Eye (tissue), 1 donor: ENCODE measurements around the gene TMEM132E.
"Not testable (repeated sequence)": the region's sequence is repeated elsewhere in the genome, so short reads cannot be mapped to it uniquely, and the experiment has no call there.

ENCODE experiments used
- DNase-seq: peaks from one replicate; pipeline ENCODE4 v3.0.0-alpha.2; 2015

Gene TMEM132E, protein sequence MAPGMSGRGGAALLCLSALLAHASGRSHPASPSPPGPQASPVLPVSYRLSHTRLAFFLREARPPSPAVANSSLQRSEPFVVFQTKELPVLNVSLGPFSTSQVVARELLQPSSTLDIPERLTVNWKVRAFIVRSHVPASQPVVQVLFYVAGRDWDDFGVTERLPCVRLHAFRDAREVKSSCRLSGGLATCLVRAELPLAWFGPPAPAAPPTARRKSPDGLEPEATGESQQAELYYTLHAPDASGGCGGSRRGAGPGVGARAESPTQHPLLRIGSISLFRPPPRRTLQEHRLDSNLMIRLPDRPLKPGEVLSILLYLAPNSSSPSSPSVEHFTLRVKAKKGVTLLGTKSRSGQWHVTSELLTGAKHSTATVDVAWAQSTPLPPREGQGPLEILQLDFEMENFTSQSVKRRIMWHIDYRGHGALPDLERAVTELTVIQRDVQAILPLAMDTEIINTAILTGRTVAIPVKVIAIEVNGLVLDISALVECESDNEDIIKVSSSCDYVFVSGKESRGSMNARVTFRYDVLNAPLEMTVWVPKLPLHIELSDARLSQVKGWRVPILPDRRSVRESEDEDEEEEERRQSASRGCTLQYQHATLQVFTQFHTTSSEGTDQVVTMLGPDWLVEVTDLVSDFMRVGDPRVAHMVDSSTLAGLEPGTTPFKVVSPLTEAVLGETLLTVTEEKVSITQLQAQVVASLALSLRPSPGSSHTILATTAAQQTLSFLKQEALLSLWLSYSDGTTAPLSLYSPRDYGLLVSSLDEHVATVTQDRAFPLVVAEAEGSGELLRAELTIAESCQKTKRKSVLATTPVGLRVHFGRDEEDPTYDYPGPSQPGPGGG (N-terminal part only)

DNA sequence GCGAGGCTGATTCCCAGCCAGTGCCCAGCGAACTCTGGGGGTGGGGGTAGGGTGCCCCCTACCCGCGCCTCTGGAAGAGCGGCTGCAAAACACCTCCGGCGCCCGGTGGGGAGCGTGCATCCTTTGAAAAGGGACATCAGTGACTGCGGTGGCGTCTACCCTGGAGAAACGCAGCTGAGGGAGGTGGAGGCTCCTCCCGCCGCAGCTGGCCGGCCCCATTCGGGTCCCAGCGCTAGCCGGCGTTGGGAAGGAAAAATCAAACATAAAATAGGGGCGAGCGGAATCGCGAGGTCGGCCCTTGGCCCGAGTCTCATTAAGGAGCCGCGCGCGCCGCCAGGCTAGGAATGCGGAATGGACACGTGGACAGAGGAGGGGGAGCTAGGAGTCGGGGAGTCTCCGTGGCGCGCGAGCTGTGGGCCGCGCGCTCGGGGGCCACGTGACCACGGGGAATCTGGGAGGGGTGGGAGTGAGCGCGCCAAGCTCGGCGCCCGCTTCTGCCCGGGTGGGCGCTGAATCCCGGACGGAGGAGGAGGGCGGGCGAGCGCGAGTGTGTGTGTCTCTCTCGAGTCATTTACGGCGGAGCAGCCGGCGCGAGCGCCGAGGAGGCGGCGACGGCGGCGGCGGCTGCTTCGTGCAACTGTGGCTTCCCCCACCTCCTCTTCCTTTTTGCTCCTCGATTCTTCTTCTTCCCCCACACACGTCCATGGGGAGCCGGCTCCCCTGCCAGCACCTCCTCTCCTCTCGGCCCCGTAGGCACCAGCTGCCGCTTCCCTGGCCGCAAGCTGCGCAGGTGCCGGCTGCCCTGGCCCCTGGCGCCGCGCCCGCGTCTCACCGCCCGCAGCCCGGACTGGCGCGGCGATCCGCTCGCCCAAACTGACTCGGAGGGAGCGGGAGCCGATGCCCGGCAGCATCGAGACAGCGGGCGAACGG is at the start of gene TMEM132E:
Gene TMEM132E (plus strand): TSS at position 566 of the 930 bp plus-strand sequence. CDS start 1,495 bp downstream, outside the sequence.
- peak; percentile 94 for DNase-seq

DNA sequence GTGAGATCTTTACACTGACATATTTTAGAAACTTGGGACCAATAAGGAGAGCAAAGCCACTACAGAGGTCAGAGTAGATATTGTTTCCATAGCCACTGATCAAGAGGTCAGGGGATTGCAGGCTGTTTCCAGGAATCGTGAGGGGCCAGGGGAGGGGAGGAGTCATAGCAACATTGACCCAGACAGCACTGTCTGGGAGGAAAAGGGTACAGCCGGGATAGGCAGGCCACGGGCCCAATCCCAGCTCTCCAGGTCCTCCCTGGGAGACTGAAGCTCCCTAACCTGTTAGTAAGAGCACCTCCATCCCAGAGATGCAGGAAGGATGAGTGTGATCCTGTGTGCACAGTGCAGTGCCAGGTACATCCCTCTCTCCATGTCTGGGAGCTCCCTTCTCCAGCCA is 48.5 kb upstream of the TMEM132E start:
- DNase-seq = peak; percentile 41

DNA sequence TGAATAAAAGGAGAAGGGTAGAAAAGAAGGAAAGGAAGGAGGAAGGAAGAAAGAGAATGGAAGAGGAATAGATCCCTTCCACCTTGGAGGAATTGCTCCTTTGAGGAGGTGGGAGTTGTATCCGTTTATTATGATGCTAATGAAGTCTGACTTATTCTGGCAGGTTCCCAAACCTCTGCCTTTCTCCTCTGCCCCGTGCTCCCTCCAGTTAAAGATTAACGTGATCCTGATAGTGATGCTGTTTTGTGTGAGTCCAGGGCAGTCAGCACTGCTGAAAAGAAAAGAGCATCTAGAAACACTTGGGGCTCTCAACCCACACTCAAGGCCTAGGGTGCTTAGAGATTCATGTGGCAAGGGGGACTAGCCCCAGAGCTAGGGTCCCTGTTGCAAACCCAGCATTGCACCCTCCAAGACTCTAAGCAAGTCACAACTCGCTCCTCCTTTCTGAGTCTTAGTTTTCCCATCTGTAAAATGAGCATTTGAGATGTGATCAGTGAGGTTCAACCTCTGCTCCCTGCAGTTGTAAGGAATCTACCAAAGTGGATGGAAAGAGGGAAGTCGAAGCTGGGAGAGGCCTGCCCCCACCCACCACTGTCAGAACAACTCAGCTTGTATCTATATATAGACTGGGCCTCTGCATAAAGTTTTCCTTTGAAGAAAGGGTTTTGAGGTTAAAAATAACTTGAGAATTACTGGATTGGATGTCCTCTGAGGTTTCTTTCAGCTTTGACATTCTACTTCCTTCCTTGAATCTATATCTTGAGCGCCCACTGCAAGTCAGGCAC is 46.9 kb upstream of the TMEM132E start:
- DNase-seq = no peak

DNA sequence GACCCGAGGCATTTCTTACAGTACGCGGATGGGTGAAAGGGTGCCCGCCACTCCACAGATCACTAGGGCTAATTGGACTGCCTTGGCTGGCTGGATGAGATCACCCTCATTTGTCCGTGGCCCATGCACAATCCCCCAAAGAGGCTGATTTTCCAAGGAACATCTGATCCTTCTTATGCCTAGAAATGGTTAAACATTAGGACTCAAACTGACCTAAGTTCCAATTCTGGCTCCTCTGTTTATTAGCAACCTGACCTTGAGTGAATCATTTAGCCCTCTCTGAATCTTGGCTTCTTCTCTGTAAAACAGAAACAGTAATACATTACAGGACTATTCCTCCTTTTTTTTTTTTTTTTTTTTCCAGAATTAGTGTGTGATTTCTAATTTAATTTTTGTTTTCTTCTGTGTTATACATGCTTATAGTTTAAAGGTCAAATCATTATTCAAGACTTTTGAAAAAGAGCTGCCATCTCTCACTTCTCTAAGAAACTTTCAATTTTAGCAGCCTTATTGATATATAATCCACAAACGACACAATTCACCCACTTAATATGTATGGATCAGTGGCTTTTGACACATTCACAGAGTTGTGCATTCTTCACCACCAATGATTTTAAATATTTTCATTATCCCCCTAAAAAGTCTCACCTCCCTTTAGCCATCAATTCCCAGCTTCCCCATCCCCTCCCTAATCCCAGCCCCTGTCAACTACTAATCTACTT is 45.4 kb upstream of the TMEM132E start:
- DNase-seq = no peak

DNA sequence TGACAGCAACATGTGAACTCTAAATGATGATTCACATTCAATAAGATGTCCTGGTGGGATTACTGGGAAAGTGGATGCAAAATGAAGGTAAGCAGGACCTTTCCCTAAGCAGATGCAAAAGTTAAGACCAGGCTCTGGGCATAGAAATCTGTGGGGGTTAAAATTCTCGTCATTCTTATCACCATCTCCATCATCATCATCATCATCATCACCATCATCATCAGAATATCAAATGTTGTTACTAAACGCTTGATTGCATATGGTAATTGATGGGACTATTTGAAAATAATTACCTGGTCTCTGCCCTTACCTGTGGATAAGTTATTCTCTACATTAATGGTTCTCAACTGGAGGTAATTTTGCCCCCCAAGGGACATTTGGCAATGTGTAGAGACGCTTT is 41.9 kb upstream of the TMEM132E start:
- DNase-seq = no peak

DNA sequence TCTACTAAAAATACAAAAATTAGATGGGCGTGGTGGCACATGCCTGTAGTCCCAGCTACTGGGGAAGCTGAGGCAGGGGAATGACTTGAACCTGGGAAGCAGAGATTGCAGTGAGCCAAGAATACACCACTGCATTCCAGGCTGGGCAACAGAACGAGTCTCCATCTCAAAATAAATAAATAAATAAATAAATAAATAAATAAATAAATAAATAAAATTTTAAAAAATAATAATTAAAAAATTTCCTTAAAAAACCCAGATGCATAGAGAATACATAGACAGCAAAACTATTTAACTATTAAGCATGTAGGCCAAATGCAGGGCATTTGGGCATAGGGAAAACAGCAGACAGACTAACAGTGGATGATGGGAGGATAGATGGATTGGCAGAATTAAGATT is 40.8 kb upstream of the TMEM132E start:
- not testable (repeated sequence) for DNase-seq

DNA sequence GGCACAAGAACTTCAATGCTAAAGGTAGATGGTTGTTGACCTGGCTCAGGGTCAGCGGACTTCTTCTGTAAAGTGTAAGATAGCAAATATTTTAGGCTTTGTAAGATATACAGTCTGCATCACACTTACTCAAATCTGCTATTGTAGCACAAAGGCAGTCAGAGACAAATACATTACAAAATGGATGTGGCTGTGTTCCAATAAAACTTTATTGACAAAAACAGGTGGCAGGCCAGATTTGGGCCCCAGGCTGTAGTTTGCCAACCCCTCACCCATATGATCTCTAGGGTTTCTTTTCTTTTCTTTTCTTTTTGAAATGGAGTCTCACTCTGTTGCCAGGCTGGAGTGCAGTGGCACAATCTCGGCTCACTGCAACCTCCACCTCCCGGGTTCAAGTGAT is 39.5 kb upstream of the TMEM132E start:
- no peak for DNase-seq

DNA sequence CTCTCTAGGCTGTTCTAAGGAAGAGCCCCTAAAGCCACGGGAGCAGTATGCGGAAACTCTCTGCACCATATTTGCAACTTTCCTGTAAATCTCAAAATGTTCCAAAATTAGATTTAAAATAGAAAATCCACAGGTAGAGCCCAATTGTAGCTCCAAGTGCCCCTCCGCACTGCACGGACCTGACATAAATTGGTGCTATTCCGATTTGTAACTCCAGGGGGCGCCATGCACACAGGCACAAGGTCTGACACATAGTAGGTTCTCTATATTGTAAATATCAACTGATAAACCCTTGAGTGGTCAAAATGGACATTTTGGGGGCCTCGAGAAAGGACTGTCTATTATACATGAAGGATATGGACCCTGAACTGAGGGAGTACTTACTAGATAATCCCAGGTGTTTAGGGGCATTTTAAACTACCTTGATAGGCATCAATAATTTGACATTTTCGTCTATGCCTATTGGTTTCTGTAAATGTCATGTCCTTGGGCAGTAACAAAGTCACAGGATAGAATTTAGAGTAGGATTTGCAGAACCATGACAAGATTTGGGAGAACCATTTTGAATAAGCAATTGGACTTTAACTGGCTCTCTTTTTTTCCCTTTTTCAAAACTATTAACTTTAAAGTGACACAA is 36.6 kb upstream of the TMEM132E start:
- peak; percentile 56 for DNase-seq

DNA sequence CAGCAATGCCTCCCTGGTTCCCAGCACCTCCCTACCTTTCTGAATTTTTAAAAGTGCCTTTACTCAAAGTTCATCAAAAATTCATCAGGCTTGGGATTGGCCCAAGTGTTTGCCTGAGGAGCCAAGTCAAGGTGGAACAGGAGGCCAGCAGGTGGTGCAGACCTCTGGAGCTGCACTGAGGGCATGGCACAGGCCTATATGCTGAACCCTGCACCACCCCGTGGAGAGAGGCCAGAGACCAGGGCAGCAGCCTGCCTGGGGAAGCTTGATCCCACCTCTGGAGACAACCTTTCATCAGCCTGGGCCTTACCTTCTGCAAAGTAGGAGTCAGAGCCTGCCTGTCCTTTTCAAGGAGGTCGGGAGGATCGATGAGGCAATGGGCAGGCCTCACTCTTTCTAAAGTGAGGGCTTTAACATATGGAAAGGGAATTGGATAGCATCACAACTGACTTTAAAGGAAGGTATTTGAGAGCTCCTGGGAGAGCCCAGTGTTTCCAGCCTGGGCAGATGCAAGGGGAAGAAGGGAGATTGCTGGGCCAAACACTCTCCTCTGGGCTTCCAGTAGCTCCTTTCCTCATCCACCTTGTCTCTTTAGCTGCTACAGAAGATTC is 31.8 kb upstream of the TMEM132E start:
- no peak for DNase-seq

DNA sequence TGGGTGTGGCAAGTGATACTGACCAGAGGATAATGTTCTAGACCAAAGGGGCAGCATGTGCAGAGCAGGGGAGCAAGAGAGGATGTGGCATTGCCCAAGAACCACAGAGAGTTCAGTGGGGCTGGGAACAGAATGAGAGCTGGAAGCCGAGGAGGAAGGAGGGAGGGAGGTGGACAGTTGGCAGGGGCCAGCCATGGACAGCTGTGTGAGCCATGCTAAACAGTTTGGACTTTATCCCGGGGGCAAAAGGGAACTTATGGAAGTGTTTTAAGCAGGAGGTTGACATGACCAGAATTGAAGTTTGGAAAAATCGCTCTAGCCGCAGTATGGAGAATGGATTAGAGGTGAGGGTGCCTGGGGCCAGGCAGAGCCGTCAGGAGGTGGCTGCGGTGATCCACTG is 29.4 kb upstream of the TMEM132E start:
- no peak for DNase-seq

DNA sequence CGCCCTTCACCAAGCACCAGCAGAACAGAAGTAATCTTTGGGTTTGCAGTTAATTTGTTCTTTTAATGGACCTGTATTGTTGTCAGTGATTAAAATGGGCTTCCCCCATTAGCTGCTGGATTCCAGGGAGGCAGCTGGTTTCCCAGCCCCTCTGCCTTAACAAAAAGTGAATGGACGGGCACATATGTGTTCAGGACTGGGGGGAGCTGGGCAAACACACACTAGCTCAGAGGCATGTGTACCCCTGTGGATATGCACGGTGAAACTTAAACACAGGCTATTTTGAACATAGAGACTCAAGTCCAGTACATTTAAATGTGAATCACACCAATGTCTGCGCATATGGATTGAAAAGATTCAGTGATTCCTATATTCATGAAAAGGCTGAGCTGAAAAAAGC is 25.5 kb upstream of the TMEM132E start:
- no peak for DNase-seq

DNA sequence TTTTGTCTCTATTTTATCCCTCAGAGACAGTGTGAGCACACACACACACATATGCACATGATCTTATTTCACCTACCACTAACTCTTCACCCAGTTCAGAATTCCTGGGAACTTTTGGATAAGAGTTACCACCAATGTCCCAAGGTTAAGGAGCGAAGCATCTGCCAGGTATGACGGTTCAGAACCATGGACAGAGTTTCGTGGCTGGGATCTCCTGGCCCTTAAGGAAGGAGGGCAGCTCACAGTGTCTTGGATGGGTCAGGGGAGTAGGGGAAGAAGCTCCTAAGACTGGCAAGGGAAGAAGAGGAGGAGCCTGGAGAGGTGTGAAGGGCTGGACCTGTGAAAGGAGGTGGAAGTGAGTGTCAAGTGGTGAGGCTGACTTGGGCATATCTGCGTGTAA is 23.0 kb upstream of the TMEM132E start:
- DNase-seq = peak; percentile 61

DNA sequence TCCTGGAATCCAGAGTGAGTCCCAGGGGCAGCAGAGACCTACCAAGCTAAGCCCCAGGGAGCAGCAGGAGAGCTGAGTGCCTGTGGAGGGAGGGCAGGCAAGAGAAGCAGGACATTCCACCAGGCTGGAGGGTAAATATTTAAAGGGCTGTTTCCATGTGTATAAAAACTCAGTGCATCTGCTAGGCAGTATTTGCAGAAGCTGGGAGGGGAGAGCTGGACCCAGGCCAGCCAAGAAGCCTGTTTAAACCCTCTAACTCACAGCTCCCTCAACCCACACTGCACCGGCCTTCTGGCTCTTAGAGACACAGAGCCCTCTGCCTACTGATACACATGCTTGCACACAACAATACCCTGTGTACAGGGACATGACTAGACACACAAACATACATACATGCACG is 22.5 kb upstream of the TMEM132E start:
- DNase-seq = no peak

DNA sequence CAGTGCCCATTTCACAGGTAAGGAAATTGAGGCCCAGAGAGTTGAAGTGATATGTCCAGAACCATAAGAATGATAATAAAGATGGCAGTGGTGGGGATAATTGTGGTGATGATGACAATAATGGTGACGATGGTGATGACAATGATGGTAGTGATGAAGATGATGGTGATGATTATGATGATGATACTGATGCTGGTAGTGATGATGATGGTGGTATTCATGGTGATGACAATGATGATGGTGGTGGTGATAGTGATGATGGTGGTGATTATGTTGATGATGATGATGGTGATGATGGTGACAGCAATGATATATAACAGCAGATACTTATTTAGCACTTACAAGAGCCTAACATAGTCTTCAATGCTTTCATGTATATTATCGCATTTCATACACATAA is 18.1 kb upstream of the TMEM132E start:
- DNase-seq = no peak

DNA sequence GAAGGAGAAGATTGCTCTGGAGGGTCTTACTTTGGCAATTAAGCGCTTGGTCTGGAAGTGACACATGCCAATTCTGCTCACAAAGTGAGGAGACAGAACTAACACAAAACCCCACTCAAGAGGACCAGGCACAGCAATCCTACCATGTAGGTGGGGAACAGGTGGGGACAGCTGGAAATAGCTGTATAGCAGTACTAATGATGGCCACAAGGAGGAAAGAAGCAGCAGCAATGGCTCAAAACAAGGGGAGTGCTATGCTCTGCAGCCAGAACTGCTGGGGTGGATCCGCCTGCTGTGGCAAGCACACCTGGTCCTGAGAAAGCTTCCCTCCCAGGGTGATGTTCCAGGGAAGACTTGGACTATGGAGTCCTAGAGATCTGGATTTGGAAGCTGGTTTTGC is 17.0 kb upstream of the TMEM132E start:
- no peak for DNase-seq

DNA sequence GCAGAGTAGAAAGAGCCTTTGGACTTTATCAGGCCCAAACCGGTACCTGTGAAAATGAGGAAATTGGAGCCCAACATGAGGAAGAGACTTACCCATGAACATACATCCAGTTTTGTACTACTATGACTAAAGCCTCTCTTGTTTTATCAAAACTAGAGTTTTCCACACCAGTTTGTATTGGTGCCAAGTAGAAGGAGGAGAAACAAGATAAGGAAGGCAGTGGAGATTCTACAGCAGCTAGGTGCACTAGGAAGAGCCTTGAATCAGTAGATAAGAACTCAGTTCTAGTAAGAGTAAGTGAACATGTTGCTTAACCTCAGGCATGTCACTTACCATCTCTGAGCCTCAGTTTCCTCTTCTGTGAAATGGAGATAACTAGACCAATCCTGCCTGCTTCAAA is 13.7 kb upstream of the TMEM132E start:
- no peak for DNase-seq

DNA sequence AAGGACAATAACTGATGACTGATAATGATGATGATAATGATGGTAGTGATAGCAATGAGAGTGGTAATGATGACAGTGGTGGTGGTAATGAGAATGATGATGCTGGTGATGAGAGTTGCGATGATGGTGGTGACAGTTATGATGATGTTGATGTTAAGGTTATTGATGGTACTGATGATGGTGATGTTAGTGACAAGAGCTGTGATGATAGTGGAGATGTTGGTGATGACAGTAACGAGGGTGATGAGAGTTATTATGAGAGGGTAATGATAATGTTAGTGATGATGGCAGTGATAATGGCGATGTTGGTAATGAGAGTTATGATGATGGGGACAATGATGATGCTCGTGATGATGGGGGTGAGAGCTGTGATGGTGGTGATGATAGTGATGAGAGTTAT is 13.2 kb upstream of the TMEM132E start:
- no peak for DNase-seq

DNA sequence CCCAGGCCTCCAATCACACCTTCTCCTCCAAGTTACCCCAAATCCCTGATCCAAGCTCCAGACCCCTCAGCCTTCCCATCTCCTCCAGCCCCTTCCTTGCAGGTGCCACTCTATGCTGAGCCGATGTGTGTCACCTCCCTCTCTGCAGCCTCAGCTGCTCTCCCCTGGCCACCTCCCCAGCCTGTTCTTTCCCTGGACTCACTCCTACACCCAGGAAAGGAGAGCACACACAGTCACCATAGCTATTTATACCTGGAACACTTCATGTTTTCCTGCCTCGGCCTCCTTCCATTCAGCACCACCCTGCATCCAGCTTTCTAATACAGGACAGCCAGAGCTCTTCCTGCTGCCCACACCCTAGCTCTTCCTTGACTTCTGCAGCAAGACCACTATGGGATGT is 12.5 kb upstream of the TMEM132E start:
- DNase-seq = no peak

DNA sequence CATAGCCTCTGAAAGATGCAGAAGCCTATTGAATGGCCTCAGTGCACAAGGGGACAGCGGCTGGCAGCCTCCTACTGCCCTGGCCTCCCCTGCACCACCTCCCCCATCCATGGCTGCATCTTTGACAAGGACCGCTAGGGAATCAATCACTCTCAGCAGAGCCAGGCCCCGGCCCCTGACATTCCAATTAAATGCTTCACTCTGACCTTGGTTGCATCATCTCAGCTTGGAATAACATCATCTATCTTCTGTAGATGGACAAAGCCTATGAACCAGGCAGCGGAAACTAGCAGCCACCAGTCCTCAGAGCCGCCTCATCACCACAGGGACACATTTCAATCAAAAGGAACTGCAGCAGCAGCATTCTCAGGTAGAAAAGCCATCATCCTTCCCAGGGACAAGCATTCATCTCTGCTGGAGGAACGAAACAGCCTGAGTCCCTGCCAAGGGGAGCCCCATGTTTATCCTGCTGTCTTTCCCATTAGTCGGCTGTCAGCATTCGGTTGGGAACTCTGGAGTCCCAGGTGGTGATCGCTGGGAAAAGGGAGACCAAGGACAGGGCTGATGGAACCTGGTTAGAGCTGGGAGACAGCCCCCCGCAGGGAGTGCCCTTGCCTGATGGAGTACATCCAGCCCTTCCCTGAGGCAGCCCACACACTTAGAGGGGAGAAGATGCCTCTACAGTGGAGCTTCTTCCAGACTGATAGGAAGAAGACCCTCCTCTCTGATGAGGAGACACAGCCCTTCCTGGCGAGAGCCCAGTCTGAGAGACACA is 11.5 kb upstream of the TMEM132E start:
- DNase-seq = peak; percentile 66

DNA sequence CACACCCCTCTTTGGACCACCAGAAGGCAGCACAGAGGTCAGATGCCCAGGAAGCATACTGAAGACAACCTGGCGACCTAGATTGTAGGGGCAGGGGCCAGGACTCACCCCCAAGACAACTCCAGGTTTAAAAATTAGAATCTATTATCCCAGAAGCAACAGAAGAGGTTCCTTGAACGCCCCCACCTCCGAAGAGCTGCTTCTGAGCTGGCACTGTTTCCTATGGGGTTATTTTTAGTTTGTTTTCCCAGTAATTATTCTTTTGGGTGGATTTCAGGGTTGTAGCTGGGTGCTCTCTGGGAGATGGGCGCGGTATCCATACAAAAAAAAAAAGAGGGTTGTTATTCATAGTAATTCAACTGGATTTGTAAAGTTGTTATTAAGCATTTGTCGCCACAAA is 10.4 kb upstream of the TMEM132E start:
- no peak for DNase-seq
